CD4-positive, alpha-beta T cell treated with Interferon alpha-2 for 1 hour (primary cell): ENCODE measurements around the gene BLCAP.
"Not testable (repeated sequence)": the region's sequence is repeated elsewhere in the genome, so short reads cannot be mapped to it uniquely, and the experiment has no call there.

Experiments used
- DNase-seq, 2 donors: peaks; one replicate each; pipeline ENCODE4 v3.0.0-alpha.2; 2020 to 2022

BLCAP gene

GRCh38 chr20:37479925-37480691, 47.6 kb downstream of the BLCAP start:
- DNase-seq, result no peak

GRCh38 chr20:37479266-37479665, 48.4 kb downstream of the BLCAP start:
- DNase-seq, result no peak

GRCh38 chr20:37477041-37477440, 50.6 kb downstream of the BLCAP start:
- DNase-seq, result no peak

DNA sequence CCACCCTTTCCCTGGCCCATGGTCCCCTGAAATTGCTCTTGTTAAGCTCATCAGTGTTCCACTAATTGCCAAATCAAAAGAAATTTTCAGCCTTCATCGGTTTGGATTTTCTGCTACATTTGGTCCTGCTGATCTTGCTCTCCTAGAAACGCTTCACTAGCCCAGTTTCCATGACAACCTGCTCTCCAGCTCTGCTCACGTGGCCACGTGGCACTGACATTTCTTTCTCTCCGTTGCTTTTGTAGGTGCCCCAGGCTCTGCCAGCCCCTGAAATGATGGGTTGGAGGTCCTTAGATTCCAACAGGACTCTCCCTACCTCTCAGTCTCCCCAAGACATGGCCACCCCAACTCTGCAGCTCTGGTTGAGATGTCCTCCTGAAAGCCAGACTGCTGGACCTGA, 52.4 kb downstream of the BLCAP start:
- no peak for DNase-seq

DNA sequence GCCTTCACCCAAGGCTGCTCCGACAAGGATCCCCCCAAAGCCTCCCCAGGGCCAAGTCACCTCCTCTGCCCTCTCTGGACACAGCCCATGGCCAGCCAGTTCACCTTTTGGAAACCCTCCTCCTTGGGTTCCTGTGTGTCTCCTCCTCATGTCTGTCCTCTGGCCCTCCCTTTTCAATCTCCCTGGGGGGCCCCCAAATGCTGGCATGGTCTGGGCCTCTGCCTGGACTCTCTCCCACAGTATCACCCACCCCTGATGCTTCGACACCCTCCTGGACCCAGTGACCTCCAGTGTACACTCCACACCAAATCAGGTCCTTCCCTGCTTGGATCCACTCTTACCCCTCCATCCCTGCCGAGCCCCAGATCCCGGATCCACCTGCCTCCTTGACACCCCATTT, 53.3 kb downstream of the BLCAP start:
- DNase-seq, result no peak

GRCh38 chr20:37473249-37474000, 54.3 kb downstream of the BLCAP start:
- DNase-seq, result no peak

DNA sequence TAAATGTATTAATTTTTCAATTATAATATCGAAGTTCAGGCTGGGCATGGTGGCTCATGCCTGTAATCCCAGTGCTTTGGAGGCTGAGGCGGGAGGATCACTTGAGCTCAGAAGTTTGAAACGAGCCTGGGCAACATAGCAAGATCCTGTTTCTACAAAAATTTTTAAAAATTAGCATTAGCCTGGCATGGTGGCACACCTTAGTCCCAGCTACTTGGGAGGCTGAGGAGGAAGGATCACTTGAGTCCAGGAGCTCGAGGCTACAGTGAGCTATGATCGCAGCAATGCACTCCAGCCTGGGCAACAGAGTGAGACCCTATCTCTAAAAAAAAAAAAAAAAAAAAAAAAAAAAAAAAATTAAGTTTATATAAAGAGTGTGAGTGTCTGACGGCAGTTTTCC, 55.2 kb downstream of the BLCAP start:
- not testable (repeated sequence) for DNase-seq

GRCh38 chr20:37471741-37472235, 55.9 kb downstream of the BLCAP start:
- no peak for DNase-seq

DNA sequence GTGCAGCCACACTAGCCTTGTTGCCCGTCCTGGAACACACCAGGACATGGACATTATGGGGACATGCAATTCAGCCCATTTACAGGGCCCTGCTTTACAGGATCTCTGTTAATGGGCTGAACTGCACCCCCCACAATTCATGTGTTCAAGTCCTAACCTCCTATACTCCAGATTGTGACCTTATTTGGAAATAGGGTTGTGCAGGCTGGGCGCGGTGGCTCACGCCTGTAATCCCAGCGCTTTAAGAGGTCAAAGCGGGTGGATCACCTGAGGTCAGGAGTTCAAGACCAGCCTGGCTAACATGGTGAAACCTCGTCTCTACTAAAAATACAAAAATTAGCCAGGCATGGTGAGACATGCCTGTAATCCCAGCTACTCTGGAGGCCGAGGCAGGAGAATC, 57.5 kb downstream of the BLCAP start:
- DNase-seq, result not testable (repeated sequence)

DNA sequence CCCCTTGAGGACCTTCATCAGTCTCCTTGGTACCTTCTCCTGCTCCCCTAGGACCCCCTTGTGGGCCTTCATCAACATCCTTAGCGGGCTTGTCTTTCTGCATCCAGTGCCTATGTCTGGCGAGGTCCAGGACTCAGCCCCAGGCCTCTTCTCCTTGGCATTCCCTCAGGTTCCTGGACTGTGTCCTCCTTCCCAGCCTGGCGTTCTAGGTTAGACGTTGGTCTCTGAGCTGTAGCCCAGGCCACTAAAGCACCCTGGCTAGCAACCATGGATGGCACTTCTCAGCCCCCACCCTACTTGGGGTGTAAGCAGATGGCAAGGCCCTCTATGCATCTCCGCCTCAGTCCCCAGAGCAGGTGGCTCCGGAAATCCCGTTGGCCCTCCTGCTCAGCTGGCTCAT, 58.1 kb downstream of the BLCAP start:
- DNase-seq, result no peak

GRCh38 chr20:37468886-37469285, 58.8 kb downstream of the BLCAP start:
- no peak for DNase-seq
